Trophoblast cell (in vitro differentiated cells and primary cell): Measurements from ENCODE around the gene SSH2.
A peak's percentile ranks its signal among the peaks of the same experiment; 100 is the strongest.
"Not testable (repeated sequence)": the region's sequence is repeated elsewhere in the genome, so short reads cannot be mapped to it uniquely, and the experiment has no call there.

Source experiments
- DNase-seq, 2 donors: peaks; one replicate each; pipeline ENCODE4 v3.0.0-alpha.2; 2016
- H2AFZ ChIP-seq: 2 replicates; pipeline ENCODE4 v1.6.1; 2013; ENCODE audit warnings: low read length, moderate library complexity, mild to moderate bottlenecking; ENCODE audit not compliant: insufficient read depth, poor library complexity
- H2AK5ac ChIP-seq: 2 replicates; pipeline ENCODE4 v1.6.1; 2013; ENCODE audit warnings: mild to moderate bottlenecking, low read length
- H2BK120ac ChIP-seq: 2 replicates; pipeline ENCODE4 v1.6.1; 2013; ENCODE audit warnings: low read length, mild to moderate bottlenecking, moderate library complexity; ENCODE audit not compliant: insufficient read depth, poor library complexity
- H2BK12ac ChIP-seq: 2 replicates; pipeline ENCODE4 v1.6.1; 2013; ENCODE audit warnings: mild to moderate bottlenecking, low read length, moderate library complexity
- H2BK5ac ChIP-seq: 2 replicates; pipeline ENCODE4 v1.6.1; 2013; ENCODE audit warnings: low read length, low read depth, moderate library complexity, mild to moderate bottlenecking; ENCODE audit not compliant: poor library complexity
- H3K14ac ChIP-seq: 2 replicates; pipeline ENCODE4 v1.6.1; 2013; ENCODE audit warnings: mild to moderate bottlenecking, low read length
- H3K18ac ChIP-seq: 2 replicates; pipeline ENCODE4 v1.6.1; 2013; ENCODE audit warnings: mild to moderate bottlenecking, low read length
- H3K23ac ChIP-seq: 2 replicates; pipeline ENCODE4 v1.6.1; 2013; ENCODE audit warnings: low read length
- H3K27ac ChIP-seq: 2 replicates; pipeline ENCODE4 v1.5.1; 2013; ENCODE audit warnings: low read depth, mild to moderate bottlenecking, inconsistent platforms, low read length, moderate library complexity
- H3K27me3 ChIP-seq: 2 replicates; pipeline ENCODE4 v1.6.1; 2013; ENCODE audit warnings: inconsistent platforms, mild to moderate bottlenecking, low read length, moderate library complexity; ENCODE audit not compliant: insufficient read depth
- H3K36me3 ChIP-seq, 2 experiments: 1 replicate in 1 of 2; 2 replicates in 1 of 2; pipeline ENCODE4 v1.6.1; 2013; ENCODE audit warnings: low read length in 2 of 2, mild to moderate bottlenecking in 2 of 2, moderate library complexity in 1 of 2; ENCODE audit not compliant: insufficient read depth in 2 of 2, control insufficient read depth in 1 of 2
- H3K4ac ChIP-seq: 2 replicates; pipeline ENCODE4 v1.6.1; 2013; ENCODE audit warnings: low read depth, mild to moderate bottlenecking, low read length, moderate library complexity
- H3K4me1 ChIP-seq, 2 experiments: 1 replicate in 1 of 2; 2 replicates in 1 of 2; pipeline ENCODE4 v1.6.1; 2013; ENCODE audit warnings: low read length in 2 of 2, mild to moderate bottlenecking in 2 of 2, moderate library complexity in 1 of 2; ENCODE audit not compliant: insufficient read depth in 2 of 2, control insufficient read depth in 1 of 2
- H3K4me2 ChIP-seq: 2 replicates; pipeline ENCODE4 v1.6.1; 2013; ENCODE audit warnings: inconsistent platforms, mild to moderate bottlenecking, low read length, moderate library complexity
- H3K4me3 ChIP-seq: 2 replicates; pipeline ENCODE4 v1.5.1; 2013; ENCODE audit warnings: mild to moderate bottlenecking, low read depth, low read length, inconsistent platforms
- H3K79me1 ChIP-seq: one replicate; pipeline ENCODE4 v1.6.1; 2013; ENCODE audit warnings: low read length
- H3K79me2 ChIP-seq: 2 replicates; pipeline ENCODE4 v1.6.1; 2013; ENCODE audit warnings: low read length, mild to moderate bottlenecking; ENCODE audit not compliant: control insufficient read depth, insufficient read depth, poor library complexity
- H3K9ac ChIP-seq: 2 replicates; pipeline ENCODE4 v1.6.1; 2013; ENCODE audit warnings: mild to moderate bottlenecking, low read length
- H3K9me3 ChIP-seq: 2 replicates; pipeline ENCODE4 v1.6.1; 2013; ENCODE audit warnings: low read depth, mild to moderate bottlenecking, control low read depth, inconsistent platforms, low read length; ENCODE audit not compliant: insufficient read depth
- H4K12ac ChIP-seq: 2 replicates; pipeline ENCODE4 v1.6.1; 2013; ENCODE audit warnings: low read depth, mild to moderate bottlenecking, low read length, moderate library complexity
- H4K8ac ChIP-seq: 2 replicates; pipeline ENCODE4 v1.6.1; 2013; ENCODE audit warnings: low read depth, mild to moderate bottlenecking, low read length, moderate library complexity
- H4K91ac ChIP-seq: one replicate; pipeline ENCODE4 v1.6.1; 2013; ENCODE audit warnings: low read depth, mild to moderate bottlenecking, low read length, moderate library complexity
- WGBS: extraction: QIAGEN DNeasy Blood & Tissue Kit; methylation state at CpG from one replicate; pipeline ENCODE4 v1.1.7; 2013; ENCODE audit warnings: missing lambda C conversion rate; ENCODE audit not compliant: insufficient read length, insufficient coverage; ENCODE audit errors: extremely low coverage; 5-methylcytosine and 5-hydroxymethylcytosine counted together

Gene SSH2

DNA sequence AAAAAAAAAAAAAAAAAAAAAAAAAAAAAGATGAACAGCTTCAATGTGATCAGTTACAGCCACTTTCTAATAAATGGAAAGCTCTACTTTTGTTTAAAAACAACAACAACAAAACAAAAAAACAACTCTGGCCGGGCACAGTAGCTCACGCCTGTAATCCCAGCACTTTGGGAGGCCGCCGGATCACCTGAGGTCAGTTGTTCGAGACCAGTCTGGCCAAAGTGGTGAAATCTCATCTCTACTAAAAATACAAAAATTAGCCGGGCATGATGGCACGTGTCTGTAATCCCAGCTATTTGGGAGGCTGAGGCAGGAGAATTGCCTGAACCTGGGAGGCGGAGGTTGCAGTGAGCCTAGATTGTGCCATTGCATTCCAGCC lies 150.2 kb downstream of the SSH2 start:
- not testable (repeated sequence) for H3K23ac ChIP-seq, H4K91ac ChIP-seq, H4K8ac ChIP-seq, H3K79me2 ChIP-seq, H3K27ac ChIP-seq, H2BK12ac ChIP-seq, H3K36me3 ChIP-seq, H2AK5ac ChIP-seq, H3K14ac ChIP-seq, H3K4me3 ChIP-seq, H3K4ac ChIP-seq, H3K27me3 ChIP-seq, H3K4me1 ChIP-seq, H3K18ac ChIP-seq, H2BK5ac ChIP-seq, H3K9me3 ChIP-seq, H3K9ac ChIP-seq, H2BK120ac ChIP-seq, H3K79me1 ChIP-seq, H4K12ac ChIP-seq, H3K4me2 ChIP-seq, H2AFZ ChIP-seq
- no CpG with 5 or more reads among the region's 8 CpGs for WGBS
- DNase-seq = peak; percentile 65 to 82

DNA sequence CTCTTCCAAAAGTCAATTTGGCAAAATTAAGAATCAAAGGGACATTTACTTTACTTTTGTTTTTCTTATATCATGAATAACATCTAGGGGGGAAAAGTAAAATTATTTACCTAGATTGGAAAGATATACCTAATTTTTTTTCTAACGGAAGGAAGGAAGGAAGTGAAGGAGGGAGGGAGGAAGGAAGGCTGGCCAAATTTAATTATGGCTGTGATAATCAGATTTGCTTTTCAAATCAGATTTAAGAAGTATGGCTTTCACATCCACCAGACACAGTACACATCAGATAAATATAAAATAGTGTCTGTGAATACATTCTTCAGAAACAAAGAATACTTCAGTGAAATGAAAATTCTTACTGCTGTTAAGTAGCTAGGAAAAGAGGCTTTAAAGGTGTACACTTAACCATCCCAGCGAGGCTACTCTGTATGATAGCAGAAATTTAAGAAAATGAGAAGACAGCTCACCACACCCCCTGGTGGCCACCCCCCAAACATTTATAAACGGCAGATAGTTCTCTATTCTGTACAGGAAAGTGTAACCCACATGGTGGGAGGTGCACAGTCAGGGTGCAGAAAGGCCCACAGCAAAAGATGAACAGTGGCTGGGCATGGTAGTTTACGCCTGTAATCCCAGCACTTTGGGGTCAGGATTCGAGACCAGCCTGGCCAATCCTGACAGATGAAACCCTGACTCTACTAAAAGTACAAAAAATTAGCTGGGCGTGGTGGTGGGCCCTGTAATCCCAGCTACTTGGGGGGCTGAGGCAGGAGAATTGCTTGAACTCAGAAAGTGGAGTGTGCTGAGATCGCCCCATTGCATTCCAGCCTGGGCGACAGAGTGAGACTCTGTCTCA lies 150.8 kb downstream of the SSH2 start:
- H3K27ac ChIP-seq = no peak overlapping the region
- H2BK12ac ChIP-seq = no peak overlapping the region
- H3K9ac ChIP-seq = no peak overlapping the region
- no peak overlapping the region for H3K23ac ChIP-seq
- H2AK5ac ChIP-seq = no peak overlapping the region
- no peaks in the 10 kb centered on the region for H3K9me3 ChIP-seq
- H3K18ac ChIP-seq = no peak overlapping the region
- no peak overlapping the region for H3K4me3 ChIP-seq
- H4K91ac ChIP-seq = no peak overlapping the region
- no peak overlapping the region for H3K4ac ChIP-seq
- H3K14ac ChIP-seq = no peak overlapping the region
- WGBS = no CpG with 5 or more reads among the region's 8 CpGs
- H3K79me2 ChIP-seq = peaks cover 1% of the 10 kb centered on the region
- no peaks in the 10 kb centered on the region for H3K79me1 ChIP-seq
- no peak overlapping the region for H4K8ac ChIP-seq
- no peaks in the 10 kb centered on the region for H3K27me3 ChIP-seq
- H2BK120ac ChIP-seq = no peak overlapping the region
- no peak overlapping the region for H2AFZ ChIP-seq
- DNase-seq = peak; percentile 82 to 89
- no peak overlapping the region for H3K4me2 ChIP-seq
- H4K12ac ChIP-seq = no peak overlapping the region
- peaks cover 0 to 2% of the 10 kb centered on the region in 2 experiments for H3K4me1 ChIP-seq
- no peak overlapping the region for H2BK5ac ChIP-seq
- peaks cover 0 to 2% of the 10 kb centered on the region in 2 experiments for H3K36me3 ChIP-seq

DNA sequence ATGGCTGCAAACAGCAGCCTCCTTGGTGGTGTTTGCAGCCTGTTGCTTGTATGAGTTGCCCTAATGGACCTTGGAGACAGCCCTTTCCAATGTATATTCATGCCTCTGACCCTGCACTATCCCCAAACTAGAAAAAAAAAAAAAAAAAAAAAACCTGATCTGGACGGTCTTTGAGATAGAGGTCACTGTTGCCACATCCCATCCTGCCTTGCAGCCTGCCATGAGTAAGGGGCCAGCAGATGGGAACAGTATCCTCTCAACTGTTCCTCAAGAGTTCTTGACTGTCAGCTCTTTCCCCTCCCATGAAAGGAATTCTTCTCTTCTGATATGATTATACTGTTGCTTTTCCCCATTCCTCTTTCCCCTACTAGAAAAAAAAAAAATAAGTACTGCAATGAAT lies 152.4 kb downstream of the SSH2 start:
- no peaks in the 10 kb centered on the region for H3K9me3 ChIP-seq
- no peak overlapping the region for H3K27ac ChIP-seq
- H3K36me3 ChIP-seq = no peaks in the 10 kb centered on the region
- H3K79me2 ChIP-seq = peaks cover 1% of the 10 kb centered on the region
- DNase-seq = peak; percentile 35 to 68
- H4K12ac ChIP-seq = no peak overlapping the region
- peaks cover 0 to 2% of the 10 kb centered on the region in 2 experiments for H3K4me1 ChIP-seq
- H3K4me3 ChIP-seq = no peak overlapping the region
- H3K18ac ChIP-seq = no peak overlapping the region
- H3K4me2 ChIP-seq = no peak overlapping the region
- no peak overlapping the region for H3K23ac ChIP-seq
- WGBS = no CpG with 5 or more reads among the region's 1 CpG
- H3K27me3 ChIP-seq = no peaks in the 10 kb centered on the region
- H4K8ac ChIP-seq = no peak overlapping the region
- H3K4ac ChIP-seq = no peak overlapping the region
- H3K9ac ChIP-seq = no peak overlapping the region
- no peak overlapping the region for H2AK5ac ChIP-seq
- H3K79me1 ChIP-seq = no peaks in the 10 kb centered on the region
- H2BK12ac ChIP-seq = no peak overlapping the region
- no peak overlapping the region for H2AFZ ChIP-seq
- no peak overlapping the region for H4K91ac ChIP-seq
- H3K14ac ChIP-seq = no peak overlapping the region
- no peak overlapping the region for H2BK5ac ChIP-seq
- no peak overlapping the region for H2BK120ac ChIP-seq

DNA sequence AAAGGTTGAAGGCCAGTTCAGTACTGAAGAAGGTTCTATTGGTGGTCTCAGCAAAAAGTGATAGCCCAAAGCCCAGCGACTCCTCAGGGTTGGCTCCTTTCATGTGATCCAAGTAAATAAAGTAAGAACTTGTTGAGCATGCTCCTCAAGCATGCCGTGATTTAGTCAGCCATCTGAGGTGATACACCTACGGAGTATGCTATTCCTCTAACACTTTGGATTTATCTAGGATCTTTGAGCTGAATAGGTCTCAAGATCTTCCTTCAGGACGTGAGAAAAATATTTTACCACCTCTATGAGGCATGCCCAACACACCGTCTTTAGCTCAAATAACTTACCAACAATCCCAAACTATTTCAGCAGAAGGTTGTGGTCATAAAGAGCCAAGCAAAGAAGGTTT lies 154.0 kb downstream of the SSH2 start:
- H3K27me3 ChIP-seq = no peaks in the 10 kb centered on the region
- H3K4ac ChIP-seq = no peak overlapping the region
- no peak overlapping the region for H3K4me3 ChIP-seq
- H3K23ac ChIP-seq = no peak overlapping the region
- H3K27ac ChIP-seq = no peak overlapping the region
- H3K36me3 ChIP-seq = no peaks in the 10 kb centered on the region
- H3K9me3 ChIP-seq = no peaks in the 10 kb centered on the region
- no peak overlapping the region for H4K91ac ChIP-seq
- H2BK120ac ChIP-seq = no peak overlapping the region
- H2AK5ac ChIP-seq = no peak overlapping the region
- WGBS = no CpG with 5 or more reads among the region's 5 CpGs
- H4K8ac ChIP-seq = no peak overlapping the region
- peaks cover 0 to 2% of the 10 kb centered on the region in 2 experiments for H3K4me1 ChIP-seq
- H2BK12ac ChIP-seq = no peak overlapping the region
- DNase-seq = peak; percentile 67 to 90
- H3K79me2 ChIP-seq = peaks cover 1% of the 10 kb centered on the region
- no peak overlapping the region for H3K9ac ChIP-seq
- H3K14ac ChIP-seq = no peak overlapping the region
- no peak overlapping the region for H2BK5ac ChIP-seq
- H3K18ac ChIP-seq = no peak overlapping the region
- no peak overlapping the region for H2AFZ ChIP-seq
- no peak overlapping the region for H4K12ac ChIP-seq
- H3K4me2 ChIP-seq = no peak overlapping the region
- no peaks in the 10 kb centered on the region for H3K79me1 ChIP-seq
